Neuron (in vitro differentiated cells): Measurements from ENCODE around the gene DIRAS1.

Experiments used
- H2AFZ ChIP-seq: one replicate; pipeline ENCODE4 v1.6.1; 2013; ENCODE audit warnings: low read depth, mild to moderate bottlenecking, inconsistent platforms, low read length, moderate library complexity
- H3K27me3 ChIP-seq: one replicate; pipeline ENCODE4 v1.6.1; 2013; ENCODE audit warnings: low read length; ENCODE audit not compliant: insufficient read depth
- H3K36me3 ChIP-seq: one replicate; pipeline ENCODE4 v1.6.1; 2013; ENCODE audit warnings: low read length; ENCODE audit not compliant: insufficient read depth
- H3K4me1 ChIP-seq: one replicate; pipeline ENCODE4 v1.6.1; 2013; ENCODE audit warnings: low read length; ENCODE audit not compliant: insufficient read depth
- H3K4me3 ChIP-seq: 2 replicates; pipeline ENCODE4 v1.5.1; 2013; ENCODE audit warnings: mild to moderate bottlenecking, low read length, moderate library complexity
- H3K9me3 ChIP-seq: one replicate; pipeline ENCODE4 v1.6.1; 2013; ENCODE audit warnings: low read length

DIRAS1 gene

GRCh38 chr19:2761309-2761677, 40.1 kb upstream of the DIRAS1 start:
- H2AFZ ChIP-seq = no peak overlapping the region
- peaks cover 67% of the 10 kb centered on the region for H3K36me3 ChIP-seq
- no peaks in the 10 kb centered on the region for H3K9me3 ChIP-seq
- H3K4me3 ChIP-seq = no peak overlapping the region
- no peaks in the 10 kb centered on the region for H3K4me1 ChIP-seq
- no peaks in the 10 kb centered on the region for H3K27me3 ChIP-seq

DNA sequence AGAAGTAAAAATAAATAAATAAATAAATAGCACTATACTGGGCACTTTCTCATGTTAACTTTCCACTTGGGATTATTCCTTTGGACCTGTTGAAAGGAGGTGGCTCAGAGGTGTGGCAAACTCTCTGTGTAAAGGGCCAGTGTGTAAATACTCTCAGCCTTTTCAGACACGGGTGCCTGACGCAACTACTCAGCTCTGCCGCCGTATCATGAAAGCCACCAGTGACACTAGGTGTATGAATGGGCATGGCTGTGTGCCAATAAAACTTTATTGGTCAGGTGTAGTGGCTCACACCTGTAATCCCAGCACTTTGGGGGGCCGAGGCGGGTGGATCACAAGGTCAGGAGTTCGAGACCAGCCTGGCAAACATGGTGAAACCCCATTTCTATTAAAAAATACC, 38.8 kb upstream of the DIRAS1 start:
- H3K27me3 ChIP-seq = no peaks in the 10 kb centered on the region

DNA sequence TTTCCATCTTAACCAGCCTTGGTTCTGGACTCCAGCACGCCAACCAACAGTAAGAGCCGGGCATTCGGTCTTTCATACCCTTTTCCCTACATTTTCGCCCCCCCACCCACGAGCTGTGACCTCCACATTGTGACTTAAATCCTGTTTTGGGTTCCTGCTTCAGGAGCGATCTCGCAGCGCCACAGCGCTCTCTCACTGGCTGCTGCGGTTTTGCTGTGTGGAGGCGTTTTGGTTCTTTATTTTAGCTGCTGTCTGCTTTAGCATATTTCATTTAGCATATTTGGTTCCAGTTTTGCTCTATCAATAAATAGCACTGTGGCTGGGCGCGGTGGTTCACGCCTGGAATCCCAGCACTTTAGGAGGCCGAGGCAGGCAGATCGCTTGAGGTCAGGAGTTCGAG, 38.2 kb upstream of the DIRAS1 start:
- Histone ChIP-seq H3K9me3 (no peaks in the 10 kb centered on the region), H3K4me1 (no peaks in the 10 kb centered on the region), H2AFZ (no peak overlapping the region), H3K27me3 (no peaks in the 10 kb centered on the region), H3K36me3 (peaks cover 72% of the 10 kb centered on the region), H3K4me3 (no peak overlapping the region)

More for the DNA sequence above, 38.8 kb upstream of the DIRAS1 start:
- H2AFZ ChIP-seq = no peak overlapping the region
- H3K4me3 ChIP-seq = no peak overlapping the region
- H3K4me1 ChIP-seq = no peaks in the 10 kb centered on the region
- no peaks in the 10 kb centered on the region for H3K9me3 ChIP-seq
- H3K36me3 ChIP-seq = peaks cover 72% of the 10 kb centered on the region

DNA sequence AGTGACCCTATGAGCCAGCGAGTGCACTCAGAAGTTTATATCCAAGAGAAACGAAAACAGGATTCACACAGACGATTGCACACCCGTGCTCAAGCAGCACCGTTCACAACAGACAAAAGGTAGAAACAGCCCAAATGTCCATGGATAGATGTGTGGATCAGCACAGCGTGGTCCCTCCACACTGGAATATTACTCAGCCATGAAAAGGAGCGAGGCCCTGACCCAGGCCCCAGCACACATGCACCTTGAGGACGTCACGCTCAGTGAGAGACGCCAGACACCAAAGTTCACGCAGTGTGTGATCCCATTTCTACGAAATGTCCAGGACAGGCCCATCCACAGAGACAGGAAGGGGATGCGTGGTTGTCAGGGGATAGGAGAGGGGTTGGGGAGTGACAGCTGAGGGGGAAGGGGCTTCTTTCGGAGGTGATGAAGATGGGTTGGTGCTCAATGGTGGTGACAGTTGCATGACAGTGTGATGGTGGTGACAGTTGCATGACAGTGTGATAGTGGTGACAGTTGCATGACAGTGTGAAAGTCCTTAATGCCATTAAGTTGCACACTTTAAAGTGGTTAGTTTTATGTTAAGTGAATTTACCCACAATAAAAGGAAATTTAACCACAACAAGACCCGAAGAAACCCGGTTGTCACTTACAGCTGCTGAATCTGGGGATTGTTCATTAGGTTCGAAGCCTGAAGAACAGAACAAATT, 37.6 kb upstream of the DIRAS1 start:
- H3K4me3 ChIP-seq = no peak overlapping the region
- H3K27me3 ChIP-seq = no peaks in the 10 kb centered on the region
- H2AFZ ChIP-seq = no peak overlapping the region
- H3K9me3 ChIP-seq = no peaks in the 10 kb centered on the region
- H3K4me1 ChIP-seq = no peaks in the 10 kb centered on the region
- peaks cover 73% of the 10 kb centered on the region for H3K36me3 ChIP-seq

DNA sequence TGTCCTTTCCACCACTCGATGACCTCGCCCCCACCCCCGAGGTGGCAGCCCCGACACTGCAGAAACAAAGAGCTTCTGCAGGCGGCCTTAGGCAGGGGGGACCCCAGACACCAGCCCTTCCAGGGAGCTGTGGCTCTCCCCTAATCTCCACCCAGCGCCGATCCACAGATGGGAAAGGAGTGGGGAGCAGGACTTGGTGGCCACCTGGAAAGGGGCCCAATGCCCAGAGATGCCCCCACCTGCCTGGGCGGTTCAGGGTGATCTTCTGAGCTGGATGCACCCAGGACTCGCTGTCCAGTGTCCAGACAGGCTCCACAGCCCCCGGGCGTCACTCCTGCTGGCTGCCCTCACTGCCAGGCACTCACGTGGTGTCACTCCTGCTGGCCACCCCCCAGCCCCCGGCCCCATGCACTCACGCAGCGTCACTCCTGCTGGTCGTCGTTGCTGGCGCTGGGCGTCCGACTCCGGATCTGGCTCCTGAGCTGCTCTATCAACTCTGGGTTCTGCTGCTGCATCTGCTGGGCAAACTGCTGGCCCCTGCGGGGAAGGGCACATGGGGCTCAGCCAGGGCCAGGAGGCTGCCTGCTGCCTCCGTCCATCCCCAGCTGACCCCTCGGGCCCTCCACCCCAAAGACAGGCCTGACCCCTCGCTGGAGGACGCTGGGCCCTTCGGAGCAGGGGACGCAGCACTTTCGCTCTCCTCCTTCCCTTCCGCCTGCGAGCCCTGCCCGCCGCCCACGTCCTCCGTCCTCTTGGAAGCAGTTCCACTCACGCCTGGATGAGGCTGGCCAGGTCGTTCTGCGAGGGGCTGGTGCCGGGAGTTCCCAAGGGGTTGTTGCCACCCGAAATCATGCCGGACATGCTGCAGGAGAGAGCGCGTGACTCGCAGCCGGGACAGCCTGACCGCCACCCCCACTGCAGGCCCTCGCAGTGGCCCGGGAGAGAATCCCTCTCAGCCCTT, 36.0 kb upstream of the DIRAS1 start:
- H3K4me1 ChIP-seq = no peaks in the 10 kb centered on the region
- no peak overlapping the region for H3K4me3 ChIP-seq
- H3K9me3 ChIP-seq = no peaks in the 10 kb centered on the region
- H3K27me3 ChIP-seq = no peaks in the 10 kb centered on the region
- peaks cover 64% of the 10 kb centered on the region for H3K36me3 ChIP-seq
- no peak overlapping the region for H2AFZ ChIP-seq

- Histone ChIP-seq H3K4me3 (no peak overlapping the region), H3K4me1 (no peaks in the 10 kb centered on the region), H2AFZ (no peak overlapping the region), H3K9me3 (no peaks in the 10 kb centered on the region), H3K27me3 (no peaks in the 10 kb centered on the region), H3K36me3 (peaks cover 60% of the 10 kb centered on the region)
Measured at GRCh38 chr19:2756477-2756876, 35.3 kb upstream of the DIRAS1 start.

DNA sequence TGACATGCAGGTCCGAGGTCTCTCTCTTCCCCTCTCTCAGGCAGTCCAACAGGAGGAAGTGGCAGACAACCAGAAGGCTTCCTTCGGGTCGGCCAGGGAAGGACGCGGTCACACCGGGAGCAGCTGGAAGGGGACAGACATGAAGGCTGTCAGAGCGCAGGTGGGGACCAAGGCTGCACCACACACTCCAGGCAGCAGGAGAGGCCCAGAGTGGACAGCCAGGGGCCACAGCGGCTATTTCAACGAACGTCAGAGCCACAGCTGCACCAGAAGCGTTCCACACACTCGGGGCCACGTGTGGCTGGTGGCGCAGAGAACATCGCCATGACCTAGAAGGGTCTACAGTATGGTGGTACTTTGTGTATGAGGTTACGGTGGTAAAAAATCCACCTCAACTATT, 34.6 kb upstream of the DIRAS1 start:
- H2AFZ ChIP-seq = no peak overlapping the region
- peaks cover 54% of the 10 kb centered on the region for H3K36me3 ChIP-seq
- H3K9me3 ChIP-seq = no peaks in the 10 kb centered on the region
- H3K27me3 ChIP-seq = no peaks in the 10 kb centered on the region
- H3K4me3 ChIP-seq = no peak overlapping the region
- no peaks in the 10 kb centered on the region for H3K4me1 ChIP-seq

DNA sequence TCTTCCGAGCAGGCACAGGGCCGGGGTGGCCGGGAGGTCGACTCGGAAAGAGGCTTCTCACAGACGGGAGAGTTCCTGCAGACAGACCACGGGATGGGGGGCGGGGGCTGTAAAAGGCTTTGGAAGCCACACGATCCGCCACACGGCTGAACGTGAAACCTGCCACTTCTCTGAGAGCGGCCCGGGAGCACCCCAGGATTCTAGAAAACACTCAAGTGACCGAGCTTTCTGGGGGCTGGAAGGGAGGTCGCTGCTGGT, 34.2 kb upstream of the DIRAS1 start:
- Histone ChIP-seq H2AFZ (no peak overlapping the region), H3K9me3 (no peaks in the 10 kb centered on the region), H3K36me3 (peaks cover 49% of the 10 kb centered on the region)

GRCh38 chr19:2754659-2755447, 33.7 kb upstream of the DIRAS1 start:
- Histone ChIP-seq H2AFZ (no peak overlapping the region), H3K4me1 (no peaks in the 10 kb centered on the region), H3K4me3 (no peak overlapping the region), H3K27me3 (no peaks in the 10 kb centered on the region), H3K36me3 (peaks cover 47% of the 10 kb centered on the region), H3K9me3 (no peaks in the 10 kb centered on the region)

More for the DNA sequence above, 34.2 kb upstream of the DIRAS1 start:
- no peaks in the 10 kb centered on the region for H3K4me1 ChIP-seq
- no peaks in the 10 kb centered on the region for H3K27me3 ChIP-seq
- H3K4me3 ChIP-seq = no peak overlapping the region

DNA sequence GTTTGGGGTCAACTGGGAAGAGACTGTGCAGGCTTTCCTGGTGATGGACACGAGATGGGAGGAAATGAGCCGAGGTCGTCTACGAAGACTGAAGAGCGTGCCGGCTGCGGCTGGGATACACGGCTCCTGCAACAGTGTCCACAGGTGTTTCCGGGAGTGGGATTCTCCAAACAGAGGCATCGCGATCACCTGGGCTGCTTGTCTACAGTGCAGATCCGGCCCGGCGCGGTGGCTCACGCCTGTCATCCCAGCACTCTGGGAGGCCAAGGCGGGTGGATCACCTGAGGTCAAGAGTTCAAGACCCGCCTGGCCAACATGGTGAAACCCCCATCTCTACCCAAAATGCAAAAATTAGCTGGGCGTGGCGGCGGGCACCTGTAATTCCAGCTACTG, 30.3 kb upstream of the DIRAS1 start:
- no peak overlapping the region for H2AFZ ChIP-seq
- H3K4me3 ChIP-seq = no peak overlapping the region
- H3K9me3 ChIP-seq = no peaks in the 10 kb centered on the region
- no peaks in the 10 kb centered on the region for H3K27me3 ChIP-seq
- H3K4me1 ChIP-seq = no peaks in the 10 kb centered on the region
- H3K36me3 ChIP-seq = peaks cover 26% of the 10 kb centered on the region

GRCh38 chr19:2750808-2751437, 29.8 kb upstream of the DIRAS1 start:
- Histone ChIP-seq H2AFZ (no peak overlapping the region), H3K36me3 (peaks cover 21% of the 10 kb centered on the region), H3K27me3 (no peaks in the 10 kb centered on the region), H3K9me3 (no peaks in the 10 kb centered on the region), H3K4me3 (no peak overlapping the region), H3K4me1 (no peaks in the 10 kb centered on the region)

GRCh38 chr19:2747349-2747748, 26.2 kb upstream of the DIRAS1 start:
- Histone ChIP-seq H3K36me3 (no peaks in the 10 kb centered on the region), H3K4me1 (no peaks in the 10 kb centered on the region), H3K27me3 (no peaks in the 10 kb centered on the region), H3K9me3 (no peaks in the 10 kb centered on the region), H2AFZ (no peak overlapping the region), H3K4me3 (no peak overlapping the region)

DNA sequence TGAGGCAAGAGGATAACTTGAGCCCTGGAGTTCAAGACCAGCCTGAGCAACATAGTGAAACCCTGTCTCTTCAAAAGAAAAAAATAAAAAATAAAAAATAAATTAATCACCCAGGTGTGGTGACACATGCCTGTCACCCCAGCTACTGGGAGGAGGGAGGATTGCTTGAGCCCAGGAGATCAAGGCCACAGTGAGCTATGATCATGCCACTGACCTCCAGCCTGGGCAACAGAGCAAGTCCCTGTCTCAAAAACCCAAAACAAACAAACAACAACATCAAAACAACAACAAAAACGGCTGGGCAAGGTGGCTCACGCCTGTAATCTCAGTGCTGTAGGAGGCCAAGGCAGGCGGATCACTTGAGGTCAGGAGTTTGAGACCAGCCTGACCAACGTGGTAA, 22.9 kb upstream of the DIRAS1 start:
- Histone ChIP-seq H2AFZ (no peak overlapping the region), H3K4me3 (no peak overlapping the region), H3K9me3 (no peaks in the 10 kb centered on the region), H3K4me1 (peaks cover 5% of the 10 kb centered on the region), H3K36me3 (no peaks in the 10 kb centered on the region), H3K27me3 (no peaks in the 10 kb centered on the region)
